ENCODE results near the gene FADS3. TPM values are rescaled to one million over a fixed set of nuclear protein-coding genes. Genes with fewer than 3 reads are reported as not detected.

Gene FADS3
- total RNA-seq, 1 experiment from 2014 or later, result 39.5 TPM

DNA sequence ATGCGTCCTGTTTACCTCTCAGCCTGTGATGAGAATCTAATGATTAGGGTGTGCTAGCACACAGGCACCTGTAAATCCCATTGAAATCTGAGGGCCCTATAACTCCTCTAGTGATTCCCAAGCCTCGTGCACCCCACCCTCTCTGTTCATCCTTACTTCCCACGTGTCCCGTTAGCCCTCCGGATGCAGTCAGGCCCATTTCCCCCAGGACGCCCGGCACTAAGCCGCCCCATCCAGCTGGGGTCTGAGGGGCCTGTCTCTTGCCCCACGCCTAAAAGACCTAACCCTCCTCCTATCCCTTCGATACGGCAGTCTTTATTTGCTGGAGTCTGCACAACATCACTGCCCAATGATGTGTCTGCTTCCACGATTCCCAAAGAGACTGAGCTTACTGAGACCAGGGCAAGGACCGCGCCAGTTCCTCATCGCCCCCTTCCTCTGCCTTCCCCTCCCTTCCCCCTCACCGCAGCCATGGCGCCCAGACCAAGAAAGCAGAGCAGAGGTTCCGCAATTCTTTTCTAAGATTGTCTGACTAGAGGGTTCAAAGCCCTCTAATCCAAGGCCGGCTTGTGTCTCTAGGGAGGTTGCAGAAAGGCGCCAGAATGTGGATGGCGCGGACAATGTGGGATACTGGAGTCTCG, 64.3 kb downstream of the FADS3 start:
- Histone ChIP-seq H4K20me1 (ENCODE audit: insufficient read depth, low read depth, low read length) (no peaks in the 10 kb centered on the region), H3K36me3 (ENCODE audit: insufficient read depth, low read length) (no peaks in the 10 kb centered on the region), H3K9ac (ENCODE audit: low read length) (peak overlapping the region; percentile 97), H3K79me2 (ENCODE audit: low read length) (peaks cover 32% of the 10 kb centered on the region), H3K9me3 (ENCODE audit: low read length) (no peaks in the 10 kb centered on the region), H3K9me2 (replicated peaks; ENCODE audit: insufficient read depth, low read length) (no peaks in the 10 kb centered on the region), H3K27me3 (ENCODE audit: low read length) (no peaks in the 10 kb centered on the region), H3K27ac (ENCODE audit: low read length) (peak overlapping the region; percentile 97), H3K4me3 (ENCODE audit: low read length) (peak overlapping the region; percentile 75), H3K4me1 (ENCODE audit: low read length) (peaks cover 35% of the 10 kb centered on the region), H2AFZ (ENCODE audit: low read length) (no peak overlapping the region), H3K4me2 (ENCODE audit: low read depth, low read length, poor library complexity, severe bottlenecking) (peak overlapping the region; percentile 80)
- DNase-seq, result peak; percentile 79

Small RNAs within 50 kb of the gene (small RNA-seq; reads per million reads assigned to genes)
- not detected for gene MIR6746
- not detected for gene RNU6-1243P

Other genes starting within 250 kb of the FADS3 start
- gene DAGLA, start 211.2 kb downstream of the FADS3 start, total RNA-seq (2014; rRNA removed; shearing (Covaris generic); ENCODE audit: low replicate concordance), result not detected in 2 replicates
- gene MYRF, start 138.9 kb downstream of the FADS3 start, total RNA-seq (2014; rRNA removed; shearing (Covaris generic); ENCODE audit: low replicate concordance), result 0.32 TPM in 1 of 2 replicates, not detected in the other
- gene TMEM258, start 98.9 kb downstream of the FADS3 start, total RNA-seq (2014; rRNA removed; shearing (Covaris generic); ENCODE audit: low replicate concordance), result 81.3 and 303 TPM in 2 replicates
- 18.0 and 32.4 TPM in 2 replicates for gene FEN1, start 98.6 kb downstream of the FADS3 start, total RNA-seq (2014; rRNA removed; shearing (Covaris generic); ENCODE audit: low replicate concordance)
- gene FADS1, start 74.5 kb downstream of the FADS3 start, total RNA-seq (2014; rRNA removed; shearing (Covaris generic); ENCODE audit: low replicate concordance), result 80.3 and 99.6 TPM in 2 replicates
- 74.0 and 75.7 TPM in 2 replicates for gene FADS2, start 63.2 kb downstream of the FADS3 start, total RNA-seq (2014; rRNA removed; shearing (Covaris generic); ENCODE audit: low replicate concordance)
- not detected in 2 replicates for gene RAB3IL1, start 26.0 kb upstream of the FADS3 start, total RNA-seq (2014; rRNA removed; shearing (Covaris generic); ENCODE audit: low replicate concordance)
- gene BEST1, start 58.8 kb upstream of the FADS3 start, total RNA-seq (2014; rRNA removed; shearing (Covaris generic); ENCODE audit: low replicate concordance), result 1.7 and 1.9 TPM in 2 replicates
- gene FTH1, start 76.1 kb upstream of the FADS3 start, total RNA-seq (2014; rRNA removed; shearing (Covaris generic); ENCODE audit: low replicate concordance), result 209 and 392 TPM in 2 replicates
- 36.8 and 48.8 TPM in 2 replicates for gene INCENP, start 232.5 kb upstream of the FADS3 start, total RNA-seq (2014; rRNA removed; shearing (Covaris generic); ENCODE audit: low replicate concordance)

All from Karpas-422 (cell line).